WERI-Rb-1 (cell line): ENCODE data around the gene RACK1.
"Not testable (repeated sequence)": the region's sequence is repeated elsewhere in the genome, so short reads cannot be mapped to it uniquely, and the experiment has no call there.

Experiments
- DNase-seq: peaks from one replicate; pipeline ENCODE4 v3.0.0-alpha.2; 2020
- H3K27ac ChIP-seq: fragments of 250-450 bp; sonication (Bioruptor Pico); 2 replicates; pipeline ENCODE4 v1.5.1; 2020; ENCODE audit warnings: mild to moderate bottlenecking, moderate library complexity
- H3K27me3 ChIP-seq: fragments of 250-450 bp; sonication (Bioruptor Pico); 2 replicates; pipeline ENCODE4 v1.5.1; 2021; ENCODE audit warnings: mild to moderate bottlenecking, low read depth, moderate library complexity; ENCODE audit not compliant: insufficient read depth, severe bottlenecking
- H3K36me3 ChIP-seq: fragments of 250-450 bp; sonication (Bioruptor Pico); 2 replicates; pipeline ENCODE4 v1.5.1; 2020; ENCODE audit warnings: mild to moderate bottlenecking, moderate library complexity
- H3K4me3 ChIP-seq: 2 replicates; pipeline ENCODE4 v1.5.1; 2011; ENCODE audit warnings: low read depth, mild to moderate bottlenecking, control low read depth, low read length
- H3K9me3 ChIP-seq: fragments of 250-450 bp; sonication (Bioruptor Pico); 2 replicates; pipeline ENCODE4 v1.5.1; 2021; ENCODE audit warnings: mild to moderate bottlenecking, moderate library complexity; ENCODE audit not compliant: severe bottlenecking
- TF ChIP-seq, protein P1 (sequence below): IDR thresholded peaks from 2 replicates; pipeline ENCODE4 v1.5.1; 2011; ENCODE audit warnings: low read depth, mild to moderate bottlenecking, control low read depth, inconsistent platforms, low read length

The RACK1 gene

DNA sequence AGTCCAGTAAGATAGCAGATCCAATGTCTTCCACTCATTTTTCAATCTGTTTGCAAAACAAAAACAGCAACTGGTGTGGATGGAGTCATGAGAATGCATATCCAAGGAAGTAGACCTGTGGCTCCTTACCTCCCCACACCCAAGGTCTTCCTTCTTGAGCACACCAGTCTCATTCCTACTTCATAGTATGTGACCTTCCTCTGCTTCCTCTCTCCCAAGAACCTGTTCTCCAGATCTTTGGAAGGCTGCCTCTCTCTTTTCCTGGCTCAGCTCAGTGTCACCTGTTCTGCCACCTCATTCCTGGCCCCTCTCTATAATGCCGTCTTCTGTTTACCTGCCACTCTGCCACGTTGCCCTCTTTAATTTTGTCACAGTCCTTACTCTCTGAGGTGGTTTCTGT lies 30.8 kb downstream of the RACK1 start:
- TF ChIP-seq, protein P1, sequence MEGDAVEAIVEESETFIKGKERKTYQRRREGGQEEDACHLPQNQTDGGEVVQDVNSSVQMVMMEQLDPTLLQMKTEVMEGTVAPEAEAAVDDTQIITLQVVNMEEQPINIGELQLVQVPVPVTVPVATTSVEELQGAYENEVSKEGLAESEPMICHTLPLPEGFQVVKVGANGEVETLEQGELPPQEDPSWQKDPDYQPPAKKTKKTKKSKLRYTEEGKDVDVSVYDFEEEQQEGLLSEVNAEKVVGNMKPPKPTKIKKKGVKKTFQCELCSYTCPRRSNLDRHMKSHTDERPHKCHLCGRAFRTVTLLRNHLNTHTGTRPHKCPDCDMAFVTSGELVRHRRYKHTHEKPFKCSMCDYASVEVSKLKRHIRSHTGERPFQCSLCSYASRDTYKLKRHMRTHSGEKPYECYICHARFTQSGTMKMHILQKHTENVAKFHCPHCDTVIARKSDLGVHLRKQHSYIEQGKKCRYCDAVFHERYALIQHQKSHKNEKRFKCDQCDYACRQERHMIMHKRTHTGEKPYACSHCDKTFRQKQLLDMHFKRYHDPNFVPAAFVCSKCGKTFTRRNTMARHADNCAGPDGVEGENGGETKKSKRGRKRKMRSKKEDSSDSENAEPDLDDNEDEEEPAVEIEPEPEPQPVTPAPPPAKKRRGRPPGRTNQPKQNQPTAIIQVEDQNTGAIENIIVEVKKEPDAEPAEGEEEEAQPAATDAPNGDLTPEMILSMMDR: no peak
- H3K27ac ChIP-seq: no peak overlapping the region
- no peaks in the 10 kb centered on the region for H3K9me3 ChIP-seq
- H3K27me3 ChIP-seq: no peaks in the 10 kb centered on the region
- DNase-seq: no peak
- no peak overlapping the region for H3K4me3 ChIP-seq
- H3K36me3 ChIP-seq: no peaks in the 10 kb centered on the region

DNA sequence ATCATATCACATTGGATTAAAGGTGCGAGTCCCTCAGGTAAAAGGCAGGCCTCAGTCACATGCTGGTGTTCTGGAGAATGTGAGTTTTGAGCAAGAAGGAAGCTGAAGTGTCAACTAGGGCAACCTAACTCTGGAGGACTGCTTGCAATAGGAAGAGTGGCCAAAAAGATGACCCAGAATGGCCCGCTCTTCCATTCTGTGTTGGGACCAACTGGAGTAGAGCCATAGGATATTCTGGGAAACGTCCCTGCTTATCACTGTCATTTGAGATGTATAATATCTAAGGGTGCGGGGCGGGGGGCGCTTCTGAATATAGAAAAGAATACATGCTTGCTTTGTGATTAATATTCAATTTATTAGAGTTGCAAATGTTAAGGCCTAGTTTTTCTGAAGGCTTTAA lies 31.6 kb downstream of the RACK1 start:
- TF ChIP-seq, protein P1: no peak
- H3K4me3 ChIP-seq: no peak overlapping the region
- no peaks in the 10 kb centered on the region for H3K27me3 ChIP-seq
- H3K36me3 ChIP-seq: no peaks in the 10 kb centered on the region
- no peak for DNase-seq
- H3K9me3 ChIP-seq: no peaks in the 10 kb centered on the region
- H3K27ac ChIP-seq: no peak overlapping the region

DNA sequence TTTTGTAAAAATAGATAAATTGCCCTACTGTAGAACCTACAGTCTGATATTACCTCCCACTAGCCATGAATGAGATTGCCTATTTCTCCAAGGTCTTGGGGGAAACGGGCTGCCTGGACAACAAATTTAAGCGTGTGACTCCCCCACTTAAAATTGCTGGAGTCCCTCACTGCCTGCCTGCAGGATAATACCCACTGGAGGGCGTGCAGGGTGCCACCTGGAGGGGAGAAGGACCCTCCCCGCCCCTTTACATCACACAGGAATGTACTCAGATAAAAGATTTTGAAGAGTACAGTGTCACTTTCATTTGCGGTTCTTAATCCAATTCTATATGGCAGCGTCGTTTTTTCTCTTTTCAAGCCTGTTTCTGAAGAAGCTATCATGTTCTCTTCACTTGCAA lies 32.5 kb downstream of the RACK1 start:
- no peaks in the 10 kb centered on the region for H3K36me3 ChIP-seq
- no peak overlapping the region for H3K4me3 ChIP-seq
- H3K27ac ChIP-seq: no peak overlapping the region
- DNase-seq: no peak
- no peaks in the 10 kb centered on the region for H3K27me3 ChIP-seq
- TF ChIP-seq, protein P1: no peak
- H3K9me3 ChIP-seq: no peaks in the 10 kb centered on the region

DNA sequence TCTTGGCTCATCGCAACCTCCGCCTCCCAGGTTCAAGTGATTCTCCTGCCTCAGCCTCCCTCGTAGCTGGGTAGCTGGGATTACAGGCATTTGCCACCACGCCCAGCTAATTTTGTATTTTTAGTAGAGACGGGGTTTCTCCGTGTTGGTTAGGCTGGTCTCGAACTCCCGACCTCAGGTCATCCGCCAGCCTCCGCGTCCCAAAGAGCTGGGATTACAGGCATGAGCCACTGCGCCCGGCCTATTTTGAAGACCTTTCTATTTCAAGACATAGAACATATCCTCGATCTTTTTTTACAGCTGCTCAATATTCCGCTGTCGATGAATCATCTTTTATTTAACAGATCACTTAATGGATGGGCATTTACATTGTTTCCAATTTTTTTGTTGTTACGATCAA lies 33.0 kb downstream of the RACK1 start:
- not testable (repeated sequence) for H3K27me3 ChIP-seq, H3K4me3 ChIP-seq, H3K36me3 ChIP-seq, DNase-seq, H3K27ac ChIP-seq, H3K9me3 ChIP-seq

DNA sequence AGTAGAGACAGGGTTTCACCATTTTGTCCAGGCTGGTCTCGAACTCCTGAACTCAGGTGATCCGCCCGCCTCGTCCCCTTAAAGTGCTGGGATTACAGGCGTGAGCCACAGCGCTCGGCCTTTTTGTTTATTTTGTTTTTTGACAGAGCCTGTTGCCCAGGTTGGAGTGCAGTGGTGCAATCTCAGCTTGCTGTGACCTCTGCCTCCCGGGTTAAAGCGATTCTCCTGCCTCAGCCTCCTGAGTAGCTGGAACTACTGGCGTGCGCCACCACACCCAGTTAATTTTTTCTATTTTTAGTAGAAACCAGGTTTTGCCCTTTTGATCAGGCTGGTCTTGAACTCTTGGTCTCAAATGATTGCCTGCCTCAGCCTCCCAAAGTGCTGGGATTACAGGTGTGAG lies 33.6 kb downstream of the RACK1 start:
- DNase-seq, H3K27ac ChIP-seq, H3K27me3 ChIP-seq, H3K4me3 ChIP-seq, H3K36me3 ChIP-seq, H3K9me3 ChIP-seq: not testable (repeated sequence)

DNA sequence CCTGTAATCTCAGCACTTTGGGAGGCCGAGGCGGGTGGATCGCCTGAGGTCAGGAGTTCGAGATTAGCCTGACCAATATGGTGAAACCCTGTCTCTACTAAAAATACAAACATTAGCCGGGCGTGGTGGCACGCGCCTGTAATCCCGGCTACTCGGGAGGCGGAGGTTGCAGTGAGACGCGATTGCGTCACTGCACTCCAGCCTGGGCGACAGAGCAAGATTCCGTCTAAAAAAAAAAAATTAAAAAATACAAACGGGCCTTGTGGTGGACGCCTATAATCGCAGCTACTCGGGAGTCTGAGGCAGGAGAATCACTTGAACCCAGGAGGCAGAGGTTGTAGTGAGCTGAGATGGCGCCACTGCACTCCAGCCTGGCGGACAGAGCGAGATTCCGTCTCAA lies 34.7 kb downstream of the RACK1 start:
- H3K27me3 ChIP-seq, H3K27ac ChIP-seq, H3K4me3 ChIP-seq, H3K9me3 ChIP-seq, DNase-seq, H3K36me3 ChIP-seq: not testable (repeated sequence)

DNA sequence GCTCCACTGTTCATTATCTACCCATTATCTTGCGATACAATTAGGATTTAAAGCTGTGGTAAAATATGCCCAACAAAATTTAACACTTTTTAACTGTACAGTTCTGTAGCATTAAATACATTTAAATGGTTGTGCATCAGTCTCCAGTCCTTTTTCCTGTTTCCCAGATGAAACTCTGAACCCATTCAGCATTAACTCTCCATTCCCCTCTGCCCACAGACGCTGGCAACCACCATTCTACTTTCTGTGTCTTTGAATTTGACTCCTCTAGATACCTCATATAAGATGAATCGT lies 35.8 kb downstream of the RACK1 start:
- DNase-seq: no peak
- Histone ChIP-seq H3K9me3 (no peaks in the 10 kb centered on the region), H3K27me3 (peaks cover 15% of the 10 kb centered on the region), H3K36me3 (no peaks in the 10 kb centered on the region), H3K4me3 (peak overlapping the region; percentile 69), H3K27ac (no peak overlapping the region)
- TF ChIP-seq, protein P1: no peak
